Endothelial cell of umbilical vein (primary cell): ENCODE results near the gene PHYH. TPM values are rescaled to one million over a fixed set of nuclear protein-coding genes. Genes with fewer than 3 reads are reported as not detected.

ENCODE experiments used
- BruUV-seq: library from RNA; stranded (reverse); fragments of 400-500 nt; replicated peaks from 2 replicates; lab custom pipeline; 2021; lab: Mats Ljungman, UMichigan
- CTCF ChIA-PET: fragments of 300-600, 350-600 bp; sonication (Branson Sonifier 250); formaldehyde crosslinking; loops from one replicate; lab custom pipeline; 2021; ENCODE audit warnings: antibody characterized with exemption, inconsistent platforms; lab: Charles Lee
- POLR2A ChIA-PET: fragments of 300-600, 350-600 bp; sonication (Branson Sonifier 250); formaldehyde crosslinking; loops from one replicate; lab custom pipeline; 2021; ENCODE audit warnings: antibody characterized with exemption, inconsistent platforms; lab: Charles Lee
- DNase-seq: peaks from one replicate; pipeline ENCODE4 v3.0.0-alpha.2; 2011; ENCODE audit warnings: low read depth, low spot score
- FAIRE-seq: peaks from 2 replicates; lab custom pipeline; 2011; peaks lifted over from hg19 to GRCh38; lab: Jason Lieb, UNC
- H2AFZ ChIP-seq: 2 replicates; pipeline ENCODE4 v1.6.0; 2012; ENCODE audit warnings: low read depth, low read length, control low read depth, inconsistent platforms
- H3K27ac ChIP-seq: 2 replicates; pipeline ENCODE4 v1.5.1; 2011; ENCODE audit warnings: low read depth, mild to moderate bottlenecking, control low read depth, low read length, moderate library complexity; ENCODE audit not compliant: insufficient read depth
- H3K27me3 ChIP-seq, 2 experiments: 2 replicates each; pipeline versions ENCODE4 v1.6.0 to v1.6.1; 2011; ENCODE audit warnings: low read length in 2 of 2, mixed read lengths in 1 of 2; ENCODE audit not compliant: control insufficient read depth in 2 of 2, insufficient read depth in 2 of 2
- H3K36me3 ChIP-seq, 2 experiments: 2 replicates in 1 of 2; 3 replicates in 1 of 2; pipeline ENCODE4 v1.5.1; 2011; ENCODE audit warnings: low read length in 2 of 2, mild to moderate bottlenecking in 1 of 2, moderate library complexity in 1 of 2; ENCODE audit not compliant: control insufficient read depth in 2 of 2, insufficient read depth in 2 of 2; ENCODE audit errors: extremely low read depth in 1 of 2
- H3K4me1 ChIP-seq: 3 replicates; pipeline ENCODE4 v1.5.1; 2011; ENCODE audit warnings: mild to moderate bottlenecking, low read length; ENCODE audit not compliant: control insufficient read depth, insufficient read depth; ENCODE audit errors: extremely low read depth
- H3K4me2 ChIP-seq: 2 replicates; pipeline ENCODE4 v1.6.1; 2011; ENCODE audit warnings: low read length, control low read depth, mixed read lengths; ENCODE audit not compliant: insufficient read depth
- H3K4me3 ChIP-seq, 3 experiments: fragments of 200-600 bp in 1 of 3; sonication (generic), shearing (Covaris generic) in 1 of 3; replicated peaks in 1 of 3; 2 replicates each; pipeline ENCODE4 v1.5.1; 2011 to 2016; ENCODE audit warnings: control low read depth in 3 of 3, low read length in 3 of 3, mild to moderate bottlenecking in 2 of 3, inconsistent platforms in 1 of 3, low read depth in 1 of 3, moderate library complexity in 1 of 3; ENCODE audit not compliant: insufficient read depth in 1 of 3
- H3K79me2 ChIP-seq: 2 replicates; pipeline ENCODE4 v1.6.0; 2012; ENCODE audit warnings: low read length, inconsistent platforms; ENCODE audit not compliant: control insufficient read depth, insufficient read depth
- H3K9ac ChIP-seq: replicated peaks from 2 replicates; pipeline ENCODE3; 2011; ENCODE audit warnings: low read length, control low read depth; ENCODE audit not compliant: insufficient read depth; ENCODE audit errors: extremely low read depth
- H3K9me1 ChIP-seq: replicated peaks from 3 replicates; pipeline ENCODE4 v1.6.0; 2011; ENCODE audit warnings: mild to moderate bottlenecking, low read length; ENCODE audit not compliant: control insufficient read depth, insufficient read depth; ENCODE audit errors: extremely low read depth
- H3K9me3 ChIP-seq: replicated peaks from 2 replicates; pipeline ENCODE4 v1.5.1; 2012; ENCODE audit warnings: low read length, inconsistent platforms; ENCODE audit not compliant: control insufficient read depth, insufficient read depth
- H4K20me1 ChIP-seq: replicated peaks from 2 replicates; pipeline ENCODE3; 2011; ENCODE audit warnings: mild to moderate bottlenecking, low read length; ENCODE audit not compliant: control insufficient read depth, insufficient read depth; ENCODE audit errors: extremely low read depth
- EZH2 ChIP-seq: IDR thresholded peaks from 2 replicates; pipeline ENCODE4 v1.6.1; 2012; ENCODE audit warnings: borderline replicate concordance, low read depth, mild to moderate bottlenecking, moderate library complexity, low read length, inconsistent platforms; ENCODE audit not compliant: severe bottlenecking
- FOS ChIP-seq: IDR thresholded peaks from 2 replicates; pipeline ENCODE4 v1.6.1; 2011; ENCODE audit warnings: mild to moderate bottlenecking, low read length, moderate library complexity, borderline replicate concordance; ENCODE audit not compliant: insufficient read depth
- GATA2 ChIP-seq: IDR thresholded peaks from 2 replicates; pipeline ENCODE4 v1.7.0; 2011; ENCODE audit warnings: low read depth, mild to moderate bottlenecking, moderate library complexity, mixed read lengths, low read length; ENCODE audit not compliant: insufficient read length, insufficient read depth
- JUN ChIP-seq: IDR thresholded peaks from 2 replicates; pipeline ENCODE4 v1.6.1; 2011; ENCODE audit warnings: borderline replicate concordance, low read depth; ENCODE audit not compliant: insufficient read length, insufficient read depth
- MYC ChIP-seq: IDR thresholded peaks from one replicate; pipeline ENCODE4 v1.6.1; 2011; ENCODE audit warnings: mild to moderate bottlenecking, low read depth, low read length
- POLR2A ChIP-seq: IDR thresholded peaks from 2 replicates; pipeline ENCODE4 v1.6.1; 2012; ENCODE audit warnings: low read depth, mild to moderate bottlenecking, control low read depth, low read length
- POLR2AphosphoS5 ChIP-seq: IDR thresholded peaks from 2 replicates; pipeline ENCODE4 v1.6.1; 2012; ENCODE audit warnings: low read depth, mild to moderate bottlenecking, control low read depth, low read length, moderate library complexity; ENCODE audit not compliant: insufficient read depth
- dilution Hi-C: fragments of 300-500 bp; cut with MboI; formaldehyde crosslinking; loops from one replicate; pipeline ENCODE4 v1.15.0; 2019; ENCODE audit warnings: low sequenced_read_pairs; ENCODE audit not compliant: extremely low pct_ligation_motif_present
- intact Hi-C: fragments of 100-400 bp; cut with micrococcal nuclease; formaldehyde crosslinking; loops from one replicate; pipeline ENCODE4 v1.10.0; 2022
- polyA plus RNA-seq, 4 experiments: library from polyadenylated mRNA; depleted of rRNA in 3 of 4; stranded (reverse) in 3 of 4; unstranded in 1 of 4; fragments of >200 nt; gene quantifications; 2 replicates each; pipeline versions ENCODE4 v1.2.1 to v1.2.3, GENCODE V29; 2011 to 2012; ENCODE audit warnings: missing spikeins in 1 of 4
- total RNA-seq: library from RNA; stranded (reverse); gene quantifications from 2 replicates; pipeline ENCODE4 v1.2.3, GENCODE V29; 2021
- TF ChIP-seq, protein P1 (sequence below): IDR thresholded peaks from 2 replicates; pipeline ENCODE4 v1.6.1; 2011; ENCODE audit not compliant: insufficient read depth, insufficient read length
- TF ChIP-seq, protein P2 (sequence below), 2 donors: IDR thresholded peaks; 1 replicate in 1 of 2; 2 replicates in 1 of 2; pipeline ENCODE4 v1.5.1; 2011; ENCODE audit warnings: low read length in 2 of 2, mild to moderate bottlenecking in 2 of 2, moderate library complexity in 2 of 2, control low read depth in 1 of 2, inconsistent platforms in 1 of 2, low read depth in 1 of 2; ENCODE audit not compliant: insufficient read depth in 1 of 2; ENCODE audit errors: extremely low read depth in 1 of 2

PHYH gene
- total and polyA plus RNA-seq, 2 donors (not counting 3 experiments of a cell fraction or from before 2014, with no cell fraction given) = 4.7 to 9.4 TPM

DNA sequence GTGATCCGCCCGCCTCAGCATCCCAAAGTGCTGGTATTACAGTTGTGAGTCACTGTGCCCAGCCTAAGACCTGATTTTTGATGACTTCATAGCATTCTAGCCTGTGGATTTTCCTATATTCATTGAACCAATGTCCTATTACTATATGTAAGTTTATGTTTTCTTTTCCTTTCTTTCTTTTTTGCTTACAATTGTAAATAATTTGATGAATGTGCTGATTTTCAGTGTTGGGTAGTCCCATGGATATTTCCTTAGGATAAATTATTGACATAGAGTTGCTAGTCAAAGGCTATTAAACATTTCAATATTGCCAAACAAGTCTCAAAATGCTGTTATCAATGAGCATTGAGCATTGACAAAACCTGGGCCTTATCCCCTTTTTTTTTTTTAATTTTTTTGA, 9.9 kb upstream of the PHYH start:
- no TSS peak for BruUV-seq
- no peak for FAIRE-seq
- intact Hi-C loops = no loop called here

More for the DNA sequence above, 9.9 kb upstream of the PHYH start:
- Histone ChIP-seq H3K9me3 (no peaks in the 10 kb centered on the region), H3K27ac (no peak overlapping the region), H3K27me3 (no peaks in the 10 kb centered on the region), H3K9ac (no peak overlapping the region), H3K4me3 (no peak overlapping the region), H3K4me1 (no peaks in the 10 kb centered on the region), H3K79me2 (no peaks in the 10 kb centered on the region), H4K20me1 (no peaks in the 10 kb centered on the region), H3K36me3 (no peaks in the 10 kb centered on the region), H3K4me2 (no peak overlapping the region), H2AFZ (no peak overlapping the region), H3K9me1 (no peaks in the 10 kb centered on the region)
- TF ChIP-seq EZH2 (no peak), FOS (no peak), JUN (no peak), MYC (no peak), POLR2AphosphoS5 (no peak), GATA2 (no peak), POLR2A (no peak)
- TF ChIP-seq, protein P1, sequence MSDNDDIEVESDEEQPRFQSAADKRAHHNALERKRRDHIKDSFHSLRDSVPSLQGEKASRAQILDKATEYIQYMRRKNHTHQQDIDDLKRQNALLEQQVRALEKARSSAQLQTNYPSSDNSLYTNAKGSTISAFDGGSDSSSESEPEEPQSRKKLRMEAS = no peak
- TF ChIP-seq, protein P2, sequence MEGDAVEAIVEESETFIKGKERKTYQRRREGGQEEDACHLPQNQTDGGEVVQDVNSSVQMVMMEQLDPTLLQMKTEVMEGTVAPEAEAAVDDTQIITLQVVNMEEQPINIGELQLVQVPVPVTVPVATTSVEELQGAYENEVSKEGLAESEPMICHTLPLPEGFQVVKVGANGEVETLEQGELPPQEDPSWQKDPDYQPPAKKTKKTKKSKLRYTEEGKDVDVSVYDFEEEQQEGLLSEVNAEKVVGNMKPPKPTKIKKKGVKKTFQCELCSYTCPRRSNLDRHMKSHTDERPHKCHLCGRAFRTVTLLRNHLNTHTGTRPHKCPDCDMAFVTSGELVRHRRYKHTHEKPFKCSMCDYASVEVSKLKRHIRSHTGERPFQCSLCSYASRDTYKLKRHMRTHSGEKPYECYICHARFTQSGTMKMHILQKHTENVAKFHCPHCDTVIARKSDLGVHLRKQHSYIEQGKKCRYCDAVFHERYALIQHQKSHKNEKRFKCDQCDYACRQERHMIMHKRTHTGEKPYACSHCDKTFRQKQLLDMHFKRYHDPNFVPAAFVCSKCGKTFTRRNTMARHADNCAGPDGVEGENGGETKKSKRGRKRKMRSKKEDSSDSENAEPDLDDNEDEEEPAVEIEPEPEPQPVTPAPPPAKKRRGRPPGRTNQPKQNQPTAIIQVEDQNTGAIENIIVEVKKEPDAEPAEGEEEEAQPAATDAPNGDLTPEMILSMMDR (IDR thresholded peaks at IDR 0.05; ENCODE audit: extremely low read depth in 1 of 2, insufficient read depth in 1 of 2, low read depth in 1 of 2, low read length in 2 of 2) = no peak
- DNase-seq = no peak
- dilution Hi-C loops = no loop called here
- ChIA-PET POLR2A (no interaction called here), CTCF (no interaction called here)
